ENCODE results near the gene HSPA1A.
"Not testable (repeated sequence)": the region's sequence is repeated elsewhere in the genome, so short reads cannot be mapped to it uniquely, and the experiment has no call there.

HSPA1A gene

GRCh38 chr6:31831350-31832215, 16.2 kb downstream of the HSPA1A start:
- H3K9me3 Mint-ChIP-seq, result no peaks in the 10 kb centered on the region
- peaks cover 25% of the 10 kb centered on the region for H3K4me1 Mint-ChIP-seq (ENCODE audit: low read depth)
- peak overlapping the region; percentile 95 for H3K4me3 Mint-ChIP-seq
- no peaks in the 10 kb centered on the region for H3K27me3 Mint-ChIP-seq (ENCODE audit: low read depth)
- H3K27ac Mint-ChIP-seq, result peak overlapping the region; percentile 79
- peaks cover 18% of the 10 kb centered on the region for H3K36me3 Mint-ChIP-seq (ENCODE audit: low read depth)

GRCh38 chr6:31834367-31835250, 19.3 kb downstream of the HSPA1A start:
- Mint-ChIP-seq H3K27me3 (ENCODE audit: low read depth) (no peaks in the 10 kb centered on the region), H3K27ac (peak overlapping the region; percentile 98), H3K9me3 (no peaks in the 10 kb centered on the region), H3K4me1 (ENCODE audit: low read depth) (peaks cover 35% of the 10 kb centered on the region), H3K4me3 (peak overlapping the region; percentile 95), H3K36me3 (ENCODE audit: low read depth) (peaks cover 38% of the 10 kb centered on the region)

GRCh38 chr6:31836047-31836473, 20.7 kb downstream of the HSPA1A start:
- Mint-ChIP-seq H3K36me3 (ENCODE audit: low read depth) (peaks cover 37% of the 10 kb centered on the region), H3K27me3 (ENCODE audit: low read depth) (no peaks in the 10 kb centered on the region), H3K9me3 (no peaks in the 10 kb centered on the region), H3K4me1 (ENCODE audit: low read depth) (peaks cover 31% of the 10 kb centered on the region), H3K4me3 (peak overlapping the region; percentile 95), H3K27ac (peak overlapping the region; percentile 98)

GRCh38 chr6:31836474-31837368, 21.4 kb downstream of the HSPA1A start:
- Mint-ChIP-seq H3K9me3 (no peaks in the 10 kb centered on the region), H3K36me3 (ENCODE audit: low read depth) (peaks cover 37% of the 10 kb centered on the region), H3K4me3 (peak overlapping the region; percentile 95), H3K4me1 (ENCODE audit: low read depth) (peaks cover 31% of the 10 kb centered on the region), H3K27ac (peak overlapping the region; percentile 98), H3K27me3 (ENCODE audit: low read depth) (no peaks in the 10 kb centered on the region)

GRCh38 chr6:31837369-31838113, 22.2 kb downstream of the HSPA1A start:
- Mint-ChIP-seq H3K4me1 (ENCODE audit: low read depth) (peaks cover 33% of the 10 kb centered on the region), H3K27ac (peak overlapping the region; percentile 12), H3K9me3 (no peaks in the 10 kb centered on the region), H3K27me3 (ENCODE audit: low read depth) (no peaks in the 10 kb centered on the region), H3K4me3 (peak overlapping the region; percentile 95), H3K36me3 (ENCODE audit: low read depth) (peaks cover 37% of the 10 kb centered on the region)

GRCh38 chr6:31838114-31838553, 22.8 kb downstream of the HSPA1A start:
- Mint-ChIP-seq H3K4me3 (peak overlapping the region; percentile 95), H3K36me3 (ENCODE audit: low read depth) (peaks cover 37% of the 10 kb centered on the region), H3K27ac (peak overlapping the region; percentile 12), H3K4me1 (ENCODE audit: low read depth) (peaks cover 33% of the 10 kb centered on the region)
- not testable (repeated sequence) for H3K9me3 Mint-ChIP-seq; H3K27me3 Mint-ChIP-seq (ENCODE audit: low read depth)

GRCh38 chr6:31838968-31839367, 23.6 kb downstream of the HSPA1A start:
- Mint-ChIP-seq H3K4me1 (ENCODE audit: low read depth) (peaks cover 31% of the 10 kb centered on the region), H3K4me3 (peak overlapping the region; percentile 32), H3K27me3 (ENCODE audit: low read depth) (no peaks in the 10 kb centered on the region), H3K27ac (no peak overlapping the region), H3K9me3 (no peaks in the 10 kb centered on the region), H3K36me3 (ENCODE audit: low read depth) (peaks cover 37% of the 10 kb centered on the region)

- peaks cover 36% of the 10 kb centered on the region for H3K36me3 Mint-ChIP-seq (ENCODE audit: low read depth)
- H3K27me3 Mint-ChIP-seq (ENCODE audit: low read depth); H3K4me3 Mint-ChIP-seq; H3K9me3 Mint-ChIP-seq; H3K27ac Mint-ChIP-seq: not testable (repeated sequence)
- H3K4me1 Mint-ChIP-seq (ENCODE audit: low read depth), result peaks cover 29% of the 10 kb centered on the region
Measured at GRCh38 chr6:31839779-31840126, 24.4 kb downstream of the HSPA1A start.

GRCh38 chr6:31842053-31842452, 26.7 kb downstream of the HSPA1A start:
- Mint-ChIP-seq H3K9me3 (no peaks in the 10 kb centered on the region), H3K27me3 (ENCODE audit: low read depth) (no peaks in the 10 kb centered on the region), H3K27ac (peak overlapping the region; percentile 31), H3K4me3 (no peak overlapping the region), H3K36me3 (ENCODE audit: low read depth) (peaks cover 24% of the 10 kb centered on the region), H3K4me1 (ENCODE audit: low read depth) (peaks cover 13% of the 10 kb centered on the region)

- H3K4me1 Mint-ChIP-seq (ENCODE audit: low read depth), result peaks cover 2% of the 10 kb centered on the region
- H3K36me3 Mint-ChIP-seq (ENCODE audit: low read depth), result peaks cover 10% of the 10 kb centered on the region
- no peaks in the 10 kb centered on the region for H3K9me3 Mint-ChIP-seq
- H3K4me3 Mint-ChIP-seq, result no peak overlapping the region
- H3K27me3 Mint-ChIP-seq (ENCODE audit: low read depth), result no peaks in the 10 kb centered on the region
- no peak overlapping the region for H3K27ac Mint-ChIP-seq
Measured at GRCh38 chr6:31844507-31844906, 29.2 kb downstream of the HSPA1A start.

GRCh38 chr6:31847276-31847978, 32.1 kb downstream of the HSPA1A start:
- H3K9me3 Mint-ChIP-seq, result no peaks in the 10 kb centered on the region
- no peak overlapping the region for H3K27ac Mint-ChIP-seq
- no peaks in the 10 kb centered on the region for H3K27me3 Mint-ChIP-seq (ENCODE audit: low read depth)
- H3K4me3 Mint-ChIP-seq, result no peak overlapping the region
- H3K36me3 Mint-ChIP-seq (ENCODE audit: low read depth), result peaks cover 6% of the 10 kb centered on the region
- no peaks in the 10 kb centered on the region for H3K4me1 Mint-ChIP-seq (ENCODE audit: low read depth)

GRCh38 chr6:31850765-31851484, 35.6 kb downstream of the HSPA1A start:
- H3K4me1 Mint-ChIP-seq (ENCODE audit: low read depth), result no peaks in the 10 kb centered on the region
- H3K27me3 Mint-ChIP-seq (ENCODE audit: low read depth), result no peaks in the 10 kb centered on the region
- no peaks in the 10 kb centered on the region for H3K36me3 Mint-ChIP-seq (ENCODE audit: low read depth)
- H3K9me3 Mint-ChIP-seq, result no peaks in the 10 kb centered on the region
- H3K4me3 Mint-ChIP-seq, result no peak overlapping the region
- no peak overlapping the region for H3K27ac Mint-ChIP-seq

- Mint-ChIP-seq H3K27me3 (ENCODE audit: low read depth) (no peaks in the 10 kb centered on the region), H3K9me3 (no peaks in the 10 kb centered on the region), H3K27ac (no peak overlapping the region), H3K4me1 (ENCODE audit: low read depth) (no peaks in the 10 kb centered on the region), H3K4me3 (no peak overlapping the region), H3K36me3 (ENCODE audit: low read depth) (no peaks in the 10 kb centered on the region)
Measured at GRCh38 chr6:31851485-31851832, 36.1 kb downstream of the HSPA1A start.
